ENCODE results near the gene C5. TPM values are rescaled to one million over a fixed set of nuclear protein-coding genes. Genes with fewer than 3 reads are reported as not detected.

The C5 gene
- total RNA-seq, 3 donors from 2014 or later (not counting 1 experiment from before 2014, with no cell fraction given): 1.5 to 2.0 (median 1.5) TPM

DNA sequence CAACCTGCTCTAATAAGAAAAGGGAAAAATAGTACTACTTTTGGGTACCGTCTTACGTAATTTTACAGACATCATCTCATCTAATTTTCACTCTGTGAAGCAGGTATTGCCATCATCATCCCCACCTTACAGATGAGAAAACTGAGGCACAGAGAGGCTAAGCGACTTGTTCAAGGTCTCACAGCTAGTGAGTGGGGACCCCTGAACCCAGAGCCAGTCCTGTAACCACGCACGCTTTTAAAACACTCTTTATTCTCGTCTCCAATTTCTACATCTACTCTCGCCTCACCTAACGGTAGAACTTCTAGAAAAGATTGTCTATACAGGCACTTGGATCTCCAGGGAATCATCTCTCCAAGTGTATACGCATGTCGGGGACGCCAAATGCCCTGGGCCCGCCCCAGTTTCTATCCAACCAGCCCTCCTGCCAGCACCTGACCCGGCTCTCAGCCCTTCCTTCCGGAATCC, 122.0 kb downstream of the C5 start:
- intact Hi-C loops (cut with micrococcal nuclease): loop anchor here (5.0 kb wide), 3 partner anchors 86 to 429 kb away; partner anchors contain the start of genes MEGF9 and PSMD5
- TF ChIP-seq, protein P1, sequence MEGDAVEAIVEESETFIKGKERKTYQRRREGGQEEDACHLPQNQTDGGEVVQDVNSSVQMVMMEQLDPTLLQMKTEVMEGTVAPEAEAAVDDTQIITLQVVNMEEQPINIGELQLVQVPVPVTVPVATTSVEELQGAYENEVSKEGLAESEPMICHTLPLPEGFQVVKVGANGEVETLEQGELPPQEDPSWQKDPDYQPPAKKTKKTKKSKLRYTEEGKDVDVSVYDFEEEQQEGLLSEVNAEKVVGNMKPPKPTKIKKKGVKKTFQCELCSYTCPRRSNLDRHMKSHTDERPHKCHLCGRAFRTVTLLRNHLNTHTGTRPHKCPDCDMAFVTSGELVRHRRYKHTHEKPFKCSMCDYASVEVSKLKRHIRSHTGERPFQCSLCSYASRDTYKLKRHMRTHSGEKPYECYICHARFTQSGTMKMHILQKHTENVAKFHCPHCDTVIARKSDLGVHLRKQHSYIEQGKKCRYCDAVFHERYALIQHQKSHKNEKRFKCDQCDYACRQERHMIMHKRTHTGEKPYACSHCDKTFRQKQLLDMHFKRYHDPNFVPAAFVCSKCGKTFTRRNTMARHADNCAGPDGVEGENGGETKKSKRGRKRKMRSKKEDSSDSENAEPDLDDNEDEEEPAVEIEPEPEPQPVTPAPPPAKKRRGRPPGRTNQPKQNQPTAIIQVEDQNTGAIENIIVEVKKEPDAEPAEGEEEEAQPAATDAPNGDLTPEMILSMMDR (IDR thresholded peaks at IDR 0.05): no peak
- Histone ChIP-seq H3K9me3 (ENCODE audit: control insufficient read depth, insufficient read depth, low read length) (no peaks in the 10 kb centered on the region), H3K4me1 (ENCODE audit: control insufficient read depth, insufficient read depth, low read length) (peaks cover 90% of the 10 kb centered on the region), H3K27me3 (ENCODE audit: control insufficient read depth, insufficient read depth, low read length) (no peaks in the 10 kb centered on the region), H3K4me3 (ENCODE audit: low read length) (peak overlapping the region; percentile 64), H3K36me3 (ENCODE audit: control insufficient read depth, insufficient read depth, low read length) (peaks cover 3% of the 10 kb centered on the region), H3K27ac (ENCODE audit: low read length) (peak overlapping the region; percentile 97)
- peaks cover 86% of the 10 kb centered on the region in 2 donors for H3K4me1 Mint-ChIP-seq
- ATAC-seq (no peak), DNase-seq (peak in 1 of 2 donors; percentile 75)
- H3K27ac Mint-ChIP-seq: peak overlapping the region; percentile 98 to 99
- peak overlapping the region; percentile 90 for H3K4me3 Mint-ChIP-seq
- WGBS (ENCODE audit: insufficient coverage): 34% methylated on average over 14 of the region's 14 CpGs
- no peaks in the 10 kb centered on the region for H3K36me3 Mint-ChIP-seq
- no peaks in the 10 kb centered on the region for H3K9me3 Mint-ChIP-seq
- H3K27me3 Mint-ChIP-seq (ENCODE audit: low read depth in 2 of 2): no peaks in the 10 kb centered on the region

DNA sequence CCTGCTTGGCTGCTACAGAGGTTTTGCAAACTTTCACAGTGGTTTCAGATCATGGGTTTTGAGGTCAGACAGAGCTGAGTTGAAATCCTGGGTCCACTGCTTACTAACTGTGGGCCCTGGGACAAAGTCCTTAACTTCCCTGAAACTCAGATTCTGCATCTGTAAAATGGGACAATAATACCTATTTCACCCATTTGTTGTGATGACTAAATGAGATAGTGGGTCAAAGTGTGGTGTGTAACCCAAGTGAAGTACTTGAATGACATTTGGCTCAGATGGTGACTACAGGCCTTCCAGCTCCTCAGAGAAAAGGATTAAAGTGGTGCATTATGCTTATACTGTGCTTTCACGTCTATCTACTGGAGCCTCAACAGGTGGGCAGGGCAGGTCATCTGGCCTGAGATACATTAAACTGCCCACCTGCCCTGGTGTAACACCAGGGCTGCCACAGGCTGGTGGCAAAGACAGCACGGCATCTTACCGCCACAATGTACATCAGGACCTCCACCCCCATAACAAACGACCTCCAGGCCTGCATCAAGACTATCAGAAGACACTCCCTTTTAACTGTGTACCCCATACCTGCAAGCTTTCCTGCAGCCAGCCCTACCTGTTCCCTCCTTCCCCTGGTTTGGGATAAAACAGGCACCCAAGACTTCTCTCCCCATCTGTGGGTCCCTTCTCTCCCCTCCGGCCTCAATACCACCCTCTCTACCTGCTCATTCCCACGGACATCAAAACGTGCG, 122.6 kb downstream of the C5 start:
- WGBS (ENCODE audit: insufficient coverage): 47% methylated on average over 7 of the region's 8 CpGs
- H3K9me3 ChIP-seq (ENCODE audit: control insufficient read depth, insufficient read depth, low read length): no peaks in the 10 kb centered on the region

DNA sequence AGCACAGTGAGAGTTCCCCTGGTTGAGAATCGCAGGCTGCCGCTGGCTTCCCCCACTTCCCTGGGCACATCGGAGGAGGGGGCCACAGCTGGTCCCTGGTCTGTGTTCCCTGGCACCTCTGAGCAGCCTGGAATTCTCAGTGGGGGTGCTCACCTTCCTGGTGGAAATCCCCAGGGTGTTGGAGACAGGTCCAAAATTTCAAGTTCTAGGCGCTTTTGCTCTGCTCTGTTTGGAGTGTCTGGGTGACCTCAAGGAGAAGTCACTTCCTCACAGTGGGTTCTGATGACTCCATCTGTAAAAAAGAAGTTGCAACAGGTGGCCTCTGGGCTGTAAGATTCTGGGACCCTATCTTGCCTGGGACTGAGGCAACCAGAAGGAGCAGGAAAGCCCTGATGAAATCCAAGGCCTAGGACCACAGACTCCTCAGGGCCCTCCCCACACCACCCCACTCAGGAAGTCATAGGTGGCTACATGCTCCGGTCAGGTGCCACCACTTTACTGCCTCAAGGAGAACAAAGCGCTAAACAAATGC, 123.6 kb downstream of the C5 start, which contains the start of gene TRAF1:
Gene TRAF1 (minus strand): TSS at position 400 of the 532 bp plus-strand sequence. CDS start 721 bp downstream, outside the sequence.
- H3K36me3 Mint-ChIP-seq: no peaks in the 10 kb centered on the region
- Histone ChIP-seq H3K27ac (ENCODE audit: low read length) (peak within 1 kb of the TSS; percentile 97), H3K36me3 (ENCODE audit: control insufficient read depth, insufficient read depth, low read length) (peaks cover 9% of the 10 kb centered on the region), H3K4me3 (ENCODE audit: low read length) (peak within 1 kb of the TSS; percentile 29), H3K9me3 (ENCODE audit: control insufficient read depth, insufficient read depth, low read length) (no peaks in the 10 kb centered on the region), H3K27me3 (ENCODE audit: control insufficient read depth, insufficient read depth, low read length) (no peaks in the 10 kb centered on the region), H3K4me1 (ENCODE audit: control insufficient read depth, insufficient read depth, low read length) (peaks cover 94% of the 10 kb centered on the region)
- no peaks in the 10 kb centered on the region for H3K27me3 Mint-ChIP-seq (ENCODE audit: low read depth in 2 of 2)
- H3K4me1 Mint-ChIP-seq: peaks cover 79 to 80% of the 10 kb centered on the region in 2 donors
- peak; percentile 4 to 24 (median 6) for ATAC-seq
- H3K27ac Mint-ChIP-seq: peak within 1 kb of the TSS; percentile 98 to 99
- no peaks in the 10 kb centered on the region for H3K9me3 Mint-ChIP-seq
- peak within 1 kb of the TSS; percentile 90 for H3K4me3 Mint-ChIP-seq
- intact Hi-C loops (cut with micrococcal nuclease): loop anchor here (5.0 kb wide), 3 partner anchors 84 to 431 kb away; partner anchors contain the start of genes MEGF9 and PSMD5
- WGBS (ENCODE audit: insufficient coverage): 14% methylated on average over 6 of the region's 6 CpGs
- DNase-seq: peak; percentile 53 to 72
- TF ChIP-seq, protein P1 (IDR thresholded peaks at IDR 0.05): no peak

More for the DNA sequence above, 122.6 kb downstream of the C5 start:
- intact Hi-C loops (cut with micrococcal nuclease): loop anchor here (5.0 kb wide), 3 partner anchors 85 to 430 kb away; partner anchors contain the start of genes MEGF9 and PSMD5
- peaks cover 83 to 84% of the 10 kb centered on the region in 2 donors for H3K4me1 Mint-ChIP-seq
- H3K36me3 Mint-ChIP-seq: no peaks in the 10 kb centered on the region
- peaks cover 4% of the 10 kb centered on the region for H3K36me3 ChIP-seq (ENCODE audit: control insufficient read depth, insufficient read depth, low read length)
- TF ChIP-seq, protein P1 (IDR thresholded peaks at IDR 0.05): no peak
- peaks cover 95% of the 10 kb centered on the region for H3K4me1 ChIP-seq (ENCODE audit: control insufficient read depth, insufficient read depth, low read length)
- ATAC-seq (no peak), DNase-seq (peak in 1 of 2 donors; percentile 52)
- H3K4me3 Mint-ChIP-seq: peak overlapping the region; percentile 90
- H3K27ac ChIP-seq (ENCODE audit: low read length): peak overlapping the region; percentile 97
- no peaks in the 10 kb centered on the region for H3K27me3 ChIP-seq (ENCODE audit: control insufficient read depth, insufficient read depth, low read length)
- H3K27me3 Mint-ChIP-seq (ENCODE audit: low read depth in 2 of 2): no peaks in the 10 kb centered on the region
- H3K4me3 ChIP-seq (ENCODE audit: low read length): peak overlapping the region; percentile 64
- no peaks in the 10 kb centered on the region for H3K9me3 Mint-ChIP-seq
- H3K27ac Mint-ChIP-seq: peak overlapping the region; percentile 98 to 99

Data from natural killer cell (primary cell).